OCI-M2 (cell line): ENCODE results near the gene GPBP1L1.
"Not testable (repeated sequence)": the region's sequence is repeated elsewhere in the genome, so short reads cannot be mapped to it uniquely, and the experiment has no call there.

Experiments
- DNase-seq: peaks from one replicate; lab custom pipeline; 2025; ENCODE audit not compliant: unreplicated experiment; lab: John Stamatoyannopoulos, UW

GPBP1L1 gene

GRCh38 chr1:45604239-45604638 is 82.1 kb downstream of the GPBP1L1 start:
- DNase-seq, result no peak

- not testable (repeated sequence) for DNase-seq
Measured at GRCh38 chr1:45596765-45597164, 89.6 kb downstream of the GPBP1L1 start.

GRCh38 chr1:45594412-45594811 is 91.9 kb downstream of the GPBP1L1 start:
- no peak for DNase-seq

GRCh38 chr1:45589861-45590260 is 96.5 kb downstream of the GPBP1L1 start:
- DNase-seq, result no peak

DNA sequence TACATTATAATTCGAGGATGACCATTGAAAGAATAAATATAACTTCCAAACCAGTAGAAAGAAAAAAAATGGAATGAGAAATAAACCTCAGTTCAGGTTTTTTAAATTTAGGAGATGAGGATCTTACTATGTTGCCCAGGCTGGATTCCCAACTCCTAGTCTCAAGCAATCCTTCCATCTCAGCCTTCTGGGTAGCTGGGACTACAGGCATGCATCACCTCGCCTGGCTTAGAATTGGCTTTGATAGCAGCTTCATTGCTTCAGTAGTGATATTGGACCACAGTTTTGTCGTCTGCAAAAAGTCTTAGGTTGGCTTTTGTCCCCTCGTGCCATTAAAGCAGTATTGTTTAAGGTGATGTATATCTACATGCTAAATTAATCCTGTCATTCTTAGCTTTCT is 99.6 kb downstream of the GPBP1L1 start:
- DNase-seq, result no peak

DNA sequence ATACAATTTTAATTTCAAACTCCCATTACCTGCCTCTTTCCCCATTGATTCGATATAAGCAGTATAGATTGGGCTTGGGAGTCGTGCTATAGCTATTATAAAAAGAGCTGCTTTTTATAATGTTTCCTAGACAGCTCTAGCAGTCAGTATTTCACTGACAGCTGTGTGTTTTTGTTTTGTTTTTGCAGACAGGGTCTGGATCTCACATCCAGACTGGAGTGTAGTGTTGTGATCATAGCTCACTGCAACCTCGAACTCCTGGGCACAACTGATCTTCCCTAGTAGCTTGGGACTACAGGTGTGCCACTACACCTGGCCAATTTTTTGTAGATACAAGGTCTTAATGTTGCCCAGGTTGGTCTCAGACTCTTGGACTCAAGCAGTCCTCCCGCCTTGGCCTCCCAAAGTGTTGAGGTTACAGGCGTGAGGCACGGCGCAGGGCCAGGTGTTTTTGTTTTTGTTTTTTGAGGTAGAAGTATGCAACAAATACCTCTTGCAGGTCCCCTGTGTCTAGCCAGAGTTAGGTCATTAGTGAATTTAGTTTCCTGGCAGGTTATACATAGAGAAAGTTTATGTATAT is 100.7 kb downstream of the GPBP1L1 start:
- DNase-seq, result no peak

DNA sequence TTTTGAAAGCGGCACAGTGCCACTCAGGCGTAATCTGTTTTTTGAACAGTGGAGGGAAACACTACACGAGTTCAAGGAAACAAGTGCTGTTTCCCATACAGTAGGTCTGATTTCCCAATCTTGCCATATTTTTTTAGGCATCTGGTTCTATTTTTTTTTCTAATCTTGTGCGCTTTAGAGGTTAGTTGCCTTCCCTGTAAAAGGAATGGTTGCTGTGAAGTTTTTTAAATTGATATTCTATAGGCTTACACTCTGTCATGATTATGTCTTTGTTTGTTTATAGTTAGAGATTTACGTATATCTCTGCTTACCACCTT is 101.3 kb downstream of the GPBP1L1 start:
- no peak for DNase-seq

DNA sequence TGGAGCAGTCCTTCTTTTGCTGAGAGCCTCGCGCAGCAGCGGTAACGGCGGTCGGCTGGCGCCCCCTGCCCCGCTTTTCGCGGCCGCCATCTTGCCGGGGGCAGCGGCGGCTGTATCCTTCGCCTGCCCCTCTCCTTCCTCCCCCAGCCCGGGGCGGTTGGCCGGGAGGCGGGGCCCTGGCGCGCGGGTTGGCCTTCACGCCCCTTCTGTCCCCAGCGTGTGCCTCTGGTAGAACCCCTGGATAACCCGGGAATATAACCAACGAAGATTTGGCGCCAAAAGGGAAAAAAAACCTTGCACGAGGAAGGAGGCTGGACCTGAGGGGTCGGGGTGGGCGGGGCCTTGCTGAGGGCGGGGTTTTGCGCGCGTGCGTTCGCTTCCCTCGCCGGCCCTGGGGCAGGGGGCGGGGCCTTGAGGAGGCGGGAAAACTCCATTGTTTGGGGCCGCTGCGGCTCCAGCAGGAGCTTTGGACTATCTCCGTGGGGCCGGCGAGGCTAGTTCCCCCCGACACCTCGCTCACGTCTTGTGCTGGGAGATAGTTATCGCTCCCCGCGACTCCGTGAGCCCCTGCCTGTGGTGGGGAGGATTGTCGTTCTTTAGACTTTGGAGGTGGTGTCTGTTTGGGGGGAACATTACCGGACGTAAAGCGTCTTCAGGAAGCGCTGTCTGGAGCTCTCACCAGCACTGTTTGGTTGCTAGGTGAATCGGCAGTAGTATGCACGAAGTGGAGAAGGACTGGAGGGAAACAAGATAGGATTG is 101.8 kb downstream of the GPBP1L1 start:
- peak; percentile 50 for DNase-seq

DNA sequence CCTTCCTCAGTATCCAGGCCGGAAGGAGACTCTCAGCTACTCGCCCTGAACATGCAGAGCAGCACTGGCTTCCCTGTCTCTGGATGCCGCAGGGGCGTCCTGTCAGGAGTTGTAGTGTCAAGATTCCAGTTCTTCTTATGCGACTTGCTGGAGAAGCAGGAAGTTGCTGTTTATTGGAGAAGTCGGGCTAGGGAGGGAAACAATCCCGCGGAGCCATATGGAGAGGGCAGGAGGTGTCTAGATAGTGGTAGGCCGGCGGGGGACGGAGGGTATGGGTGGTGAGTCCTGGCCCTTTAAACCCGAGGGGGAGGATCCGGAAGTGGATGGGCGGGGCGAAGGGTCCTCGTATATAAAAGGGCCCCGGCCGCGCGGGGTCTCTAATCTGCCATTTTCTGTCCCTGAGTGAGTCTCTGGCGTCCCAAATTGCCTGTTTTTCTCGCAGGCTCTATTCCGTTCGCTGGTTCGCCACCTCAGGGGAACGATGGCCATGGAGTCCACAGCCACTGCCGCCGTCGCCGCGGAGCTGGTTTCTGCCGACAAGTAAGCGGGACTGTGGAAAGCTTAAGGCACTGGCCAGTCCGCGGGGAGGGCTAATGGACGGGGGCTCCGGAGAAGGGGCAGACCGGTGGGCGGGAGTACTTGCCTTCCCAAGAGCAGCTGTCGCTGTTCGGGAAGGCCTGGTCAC is 102.5 kb downstream of the GPBP1L1 start, which contains the start of gene NASP:
NASP (plus strand) TSS at position 376 of the 685 bp plus-strand sequence; CDS start at position 482, 106 bp downstream.
- DNase-seq, result peak; percentile 78

DNA sequence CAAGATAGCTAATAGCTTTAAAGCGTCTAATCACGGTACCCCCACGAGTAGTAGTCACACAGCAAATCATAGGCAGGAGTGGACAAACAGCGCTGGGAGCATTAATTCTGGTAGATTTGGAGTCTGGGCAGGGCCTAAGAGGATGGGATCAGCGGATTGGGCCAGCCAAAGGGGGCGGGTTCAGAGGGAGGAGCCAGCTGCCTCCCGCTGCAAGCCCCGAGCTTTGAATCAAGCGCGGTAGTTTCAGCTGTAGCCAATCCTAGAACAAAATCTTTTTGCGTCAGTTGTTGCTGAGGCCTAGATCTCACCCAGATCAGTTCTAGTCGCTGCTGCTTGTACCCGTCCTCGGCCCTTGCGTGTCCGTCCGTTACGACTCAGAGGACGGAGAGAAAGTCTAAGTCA is 103.1 kb downstream of the GPBP1L1 start:
- DNase-seq, result peak; percentile 85
